Mammary epithelial cell (primary cell): ENCODE data around the gene RASGRF2.

ENCODE experiments used
- EZH2 ChIP-seq: IDR thresholded peaks from 2 replicates; pipeline ENCODE4 v1.6.1; 2012; ENCODE audit warnings: low read length, inconsistent platforms, borderline replicate concordance
- TF ChIP-seq, protein P1 (sequence below), 2 donors: IDR thresholded peaks in 1 of 2; conservative IDR thresholded peaks in 1 of 2; 2 replicates each; pipeline ENCODE4 v1.5.1; 2011 to 2012; ENCODE audit warnings: inconsistent platforms in 2 of 2, low read length in 2 of 2, mild to moderate bottlenecking in 2 of 2, control low read depth in 1 of 2, low read depth in 1 of 2; ENCODE audit not compliant: insufficient read depth in 1 of 2; ENCODE audit errors: extremely low read depth in 1 of 2

DNA sequence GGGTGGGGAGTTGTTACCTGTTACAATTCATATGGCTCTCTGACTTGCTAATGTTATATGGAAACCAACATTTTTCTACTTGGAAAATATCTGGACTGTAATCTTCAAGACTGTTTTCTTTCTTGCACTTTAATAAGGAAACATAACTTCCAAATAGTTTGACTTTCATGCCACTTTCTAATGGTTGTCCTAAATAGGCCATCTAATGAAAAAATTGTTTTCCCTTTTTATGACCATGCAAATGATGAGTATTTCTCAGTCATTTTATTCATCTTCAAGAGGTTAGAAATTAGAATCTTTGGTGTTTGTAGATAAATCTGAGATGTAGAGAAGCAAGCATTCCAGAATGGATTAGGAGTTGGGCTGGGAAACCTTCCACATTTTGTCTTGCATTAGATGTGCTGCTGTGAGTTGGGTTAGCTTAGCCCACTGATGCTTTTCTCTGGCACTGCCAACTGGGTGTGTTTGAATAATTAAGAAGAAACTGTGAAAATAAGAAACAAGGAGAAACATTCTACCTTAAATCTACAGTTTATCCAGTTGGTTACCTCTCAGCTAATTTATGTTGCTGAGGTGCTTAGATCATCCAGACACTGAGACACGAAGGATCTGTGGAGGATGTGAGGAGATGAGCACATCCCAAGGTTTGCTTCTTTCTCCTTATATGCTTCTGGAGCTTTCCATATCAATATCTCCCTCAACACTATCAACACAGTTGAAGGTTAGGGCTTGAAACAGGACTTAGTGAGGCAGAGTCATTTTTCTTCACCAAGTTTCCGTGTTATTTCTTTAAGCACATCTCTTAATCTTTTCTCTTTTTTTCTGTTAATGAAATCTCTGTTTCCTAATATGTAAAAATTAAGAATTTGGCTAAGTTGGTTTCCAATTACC, 2.7 kb downstream of the RASGRF2 start:
- no peak for TF ChIP-seq EZH2
- TF ChIP-seq, protein P1, sequence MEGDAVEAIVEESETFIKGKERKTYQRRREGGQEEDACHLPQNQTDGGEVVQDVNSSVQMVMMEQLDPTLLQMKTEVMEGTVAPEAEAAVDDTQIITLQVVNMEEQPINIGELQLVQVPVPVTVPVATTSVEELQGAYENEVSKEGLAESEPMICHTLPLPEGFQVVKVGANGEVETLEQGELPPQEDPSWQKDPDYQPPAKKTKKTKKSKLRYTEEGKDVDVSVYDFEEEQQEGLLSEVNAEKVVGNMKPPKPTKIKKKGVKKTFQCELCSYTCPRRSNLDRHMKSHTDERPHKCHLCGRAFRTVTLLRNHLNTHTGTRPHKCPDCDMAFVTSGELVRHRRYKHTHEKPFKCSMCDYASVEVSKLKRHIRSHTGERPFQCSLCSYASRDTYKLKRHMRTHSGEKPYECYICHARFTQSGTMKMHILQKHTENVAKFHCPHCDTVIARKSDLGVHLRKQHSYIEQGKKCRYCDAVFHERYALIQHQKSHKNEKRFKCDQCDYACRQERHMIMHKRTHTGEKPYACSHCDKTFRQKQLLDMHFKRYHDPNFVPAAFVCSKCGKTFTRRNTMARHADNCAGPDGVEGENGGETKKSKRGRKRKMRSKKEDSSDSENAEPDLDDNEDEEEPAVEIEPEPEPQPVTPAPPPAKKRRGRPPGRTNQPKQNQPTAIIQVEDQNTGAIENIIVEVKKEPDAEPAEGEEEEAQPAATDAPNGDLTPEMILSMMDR (conservative IDR thresholded peaks at IDR 0.05 in 1 of 2, IDR thresholded peaks at IDR 0.05 in 1 of 2; ENCODE audit: extremely low read depth in 1 of 2, insufficient read depth in 1 of 2, low read depth in 1 of 2, low read length in 2 of 2) = no peak
